ENCODE results near the gene GPC6. TPM values are rescaled to one million over a fixed set of nuclear protein-coding genes. Genes with fewer than 3 reads are reported as not detected.

The GPC6 gene
- total RNA-seq, 1 experiment from 2014 or later = not detected

DNA sequence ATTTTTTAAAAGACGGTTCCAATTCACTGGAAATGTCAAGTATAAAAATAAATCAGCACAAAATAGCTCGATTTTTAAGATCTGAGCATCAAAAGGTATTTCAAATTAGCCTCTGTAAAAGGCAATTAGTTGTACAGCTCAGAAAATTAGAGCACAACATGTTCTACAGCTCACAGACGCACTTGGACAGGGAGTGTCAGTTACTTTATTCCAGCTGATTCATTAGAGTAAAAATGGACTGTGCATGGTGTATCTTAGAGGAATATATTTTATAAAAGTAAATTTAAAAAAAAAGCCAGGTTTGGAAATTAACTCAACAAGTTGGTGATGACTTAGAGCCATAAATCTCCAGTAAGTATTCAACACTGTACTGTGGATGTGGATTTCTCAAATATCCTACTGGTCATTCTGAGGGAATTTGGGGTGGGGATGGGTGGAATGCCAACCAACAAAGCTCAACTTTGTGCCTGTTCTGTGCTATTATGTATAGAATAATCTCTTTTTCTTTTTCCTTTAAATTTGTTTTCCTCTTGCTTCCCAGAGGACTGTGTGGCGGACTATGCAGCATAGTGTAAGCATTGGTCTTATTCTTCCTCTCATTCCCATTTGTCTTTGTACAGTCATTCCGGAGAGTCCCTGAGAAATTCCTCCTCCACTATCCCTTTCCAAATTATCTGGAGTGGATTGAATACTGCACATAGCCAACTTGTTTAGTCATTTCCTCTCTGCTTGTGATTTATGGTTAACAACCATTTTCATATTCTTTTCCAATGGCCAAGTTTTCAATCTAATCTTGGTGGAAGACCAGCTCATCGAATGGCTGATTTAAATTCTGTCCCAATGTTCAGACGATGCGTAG, 1083.6 kb downstream of the GPC6 start:
- no TSS peak for BruUV-seq (replicated peaks)
- DNase-seq = no peak

DNA sequence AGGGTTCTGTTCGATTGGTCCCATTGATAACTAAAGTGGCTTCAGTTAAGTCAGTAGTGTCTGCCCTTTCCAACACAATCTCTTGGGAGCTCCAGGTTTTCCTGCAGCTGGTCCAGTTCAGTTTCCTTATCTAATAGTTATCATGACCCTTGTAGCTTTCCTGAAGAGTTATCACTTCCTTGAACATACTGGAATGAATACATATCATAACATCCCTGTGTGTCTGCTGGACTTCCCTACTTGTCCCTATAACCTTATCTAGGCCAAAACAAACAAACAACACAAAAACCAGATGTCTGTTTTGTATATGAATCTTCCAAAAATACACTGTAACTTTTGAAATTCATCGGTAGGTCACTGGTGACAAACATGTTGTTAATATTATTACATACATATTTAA, 1085.3 kb downstream of the GPC6 start:
- H3K27me3 Mint-ChIP-seq (ENCODE audit: unreplicated experiment) = no peaks in the 10 kb centered on the region
- H3K4me1 Mint-ChIP-seq (ENCODE audit: low read depth, unreplicated experiment) = no peaks in the 10 kb centered on the region
- intact Hi-C loops (cut with micrococcal nuclease; ENCODE audit: unreplicated experiment) = no loop called here
- TF ChIP-seq, protein P1, sequence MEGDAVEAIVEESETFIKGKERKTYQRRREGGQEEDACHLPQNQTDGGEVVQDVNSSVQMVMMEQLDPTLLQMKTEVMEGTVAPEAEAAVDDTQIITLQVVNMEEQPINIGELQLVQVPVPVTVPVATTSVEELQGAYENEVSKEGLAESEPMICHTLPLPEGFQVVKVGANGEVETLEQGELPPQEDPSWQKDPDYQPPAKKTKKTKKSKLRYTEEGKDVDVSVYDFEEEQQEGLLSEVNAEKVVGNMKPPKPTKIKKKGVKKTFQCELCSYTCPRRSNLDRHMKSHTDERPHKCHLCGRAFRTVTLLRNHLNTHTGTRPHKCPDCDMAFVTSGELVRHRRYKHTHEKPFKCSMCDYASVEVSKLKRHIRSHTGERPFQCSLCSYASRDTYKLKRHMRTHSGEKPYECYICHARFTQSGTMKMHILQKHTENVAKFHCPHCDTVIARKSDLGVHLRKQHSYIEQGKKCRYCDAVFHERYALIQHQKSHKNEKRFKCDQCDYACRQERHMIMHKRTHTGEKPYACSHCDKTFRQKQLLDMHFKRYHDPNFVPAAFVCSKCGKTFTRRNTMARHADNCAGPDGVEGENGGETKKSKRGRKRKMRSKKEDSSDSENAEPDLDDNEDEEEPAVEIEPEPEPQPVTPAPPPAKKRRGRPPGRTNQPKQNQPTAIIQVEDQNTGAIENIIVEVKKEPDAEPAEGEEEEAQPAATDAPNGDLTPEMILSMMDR (IDR thresholded peaks at IDR 0.05; ENCODE audit: unreplicated experiment) = no peak
- no peak overlapping the region for H3K4me3 Mint-ChIP-seq (ENCODE audit: low read depth, unreplicated experiment)
- H3K36me3 Mint-ChIP-seq (ENCODE audit: insufficient read depth, unreplicated experiment) = no peaks in the 10 kb centered on the region
- CTCF ChIA-PET = no interaction called here
- no peaks in the 10 kb centered on the region for H3K9me3 Mint-ChIP-seq (ENCODE audit: low read depth, unreplicated experiment)
- H3K27ac Mint-ChIP-seq (ENCODE audit: unreplicated experiment) = no peak overlapping the region
- no peak for DNase-seq
- BruUV-seq (replicated peaks) = no TSS peak

More for the DNA sequence above, 1083.6 kb downstream of the GPC6 start:
- H3K27me3 Mint-ChIP-seq (ENCODE audit: unreplicated experiment) = no peaks in the 10 kb centered on the region
- TF ChIP-seq, protein P1 (IDR thresholded peaks at IDR 0.05; ENCODE audit: unreplicated experiment) = no peak
- H3K4me1 Mint-ChIP-seq (ENCODE audit: low read depth, unreplicated experiment) = no peaks in the 10 kb centered on the region
- CTCF ChIA-PET = no interaction called here
- H3K9me3 Mint-ChIP-seq (ENCODE audit: low read depth, unreplicated experiment) = no peaks in the 10 kb centered on the region
- H3K4me3 Mint-ChIP-seq (ENCODE audit: low read depth, unreplicated experiment) = no peak overlapping the region
- intact Hi-C loops (cut with micrococcal nuclease; ENCODE audit: unreplicated experiment) = no loop called here
- no peaks in the 10 kb centered on the region for H3K36me3 Mint-ChIP-seq (ENCODE audit: insufficient read depth, unreplicated experiment)
- no peak overlapping the region for H3K27ac Mint-ChIP-seq (ENCODE audit: unreplicated experiment)

- H3K27ac Mint-ChIP-seq (ENCODE audit: unreplicated experiment) = no peak overlapping the region
- TF ChIP-seq, protein P1 (IDR thresholded peaks at IDR 0.05; ENCODE audit: unreplicated experiment) = no peak
- H3K9me3 Mint-ChIP-seq (ENCODE audit: low read depth, unreplicated experiment) = no peaks in the 10 kb centered on the region
- no peaks in the 10 kb centered on the region for H3K4me1 Mint-ChIP-seq (ENCODE audit: low read depth, unreplicated experiment)
- no peak overlapping the region for H3K4me3 Mint-ChIP-seq (ENCODE audit: low read depth, unreplicated experiment)
- DNase-seq = no peak
- intact Hi-C loops (cut with micrococcal nuclease; ENCODE audit: unreplicated experiment) = no loop called here
- CTCF ChIA-PET = no interaction called here
- BruUV-seq (replicated peaks) = no TSS peak
- H3K36me3 Mint-ChIP-seq (ENCODE audit: insufficient read depth, unreplicated experiment) = no peaks in the 10 kb centered on the region
- no peaks in the 10 kb centered on the region for H3K27me3 Mint-ChIP-seq (ENCODE audit: unreplicated experiment)
These were observed 1086.1 kb downstream of the GPC6 start for GRCh38 chr13:94312511-94313216.

DNA sequence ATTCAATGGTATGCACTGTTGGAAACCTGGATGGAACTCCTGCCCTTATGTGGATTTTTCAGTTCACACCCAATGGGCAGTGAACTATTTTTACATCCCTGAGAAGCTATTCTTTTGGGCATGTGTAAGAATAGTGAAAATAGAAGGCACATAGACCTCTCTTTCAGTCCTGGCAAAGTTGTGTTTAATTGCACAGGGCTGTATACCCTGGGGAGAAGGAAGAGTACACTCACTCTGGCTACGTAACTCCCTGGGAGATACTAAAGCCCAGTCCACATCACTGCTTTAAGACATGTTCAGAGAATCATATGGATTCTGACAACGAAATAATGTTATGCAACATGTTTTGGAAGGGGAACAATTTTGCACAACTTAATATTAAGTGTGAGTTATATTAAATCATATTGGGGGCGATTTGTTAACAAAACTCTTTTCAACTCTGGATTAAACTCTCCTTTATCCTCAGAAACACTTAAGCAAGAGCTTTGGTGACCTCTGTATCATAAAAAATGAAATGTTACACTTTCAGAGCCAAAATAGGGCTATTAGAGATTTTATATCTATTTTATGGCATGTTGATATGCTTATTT, 1086.8 kb downstream of the GPC6 start:
- no peak overlapping the region for H3K27ac Mint-ChIP-seq (ENCODE audit: unreplicated experiment)
- CTCF ChIA-PET = no interaction called here
- no peaks in the 10 kb centered on the region for H3K36me3 Mint-ChIP-seq (ENCODE audit: insufficient read depth, unreplicated experiment)
- H3K27me3 Mint-ChIP-seq (ENCODE audit: unreplicated experiment) = no peaks in the 10 kb centered on the region
- DNase-seq = no peak
- TF ChIP-seq, protein P1 (IDR thresholded peaks at IDR 0.05; ENCODE audit: unreplicated experiment) = no peak
- no peaks in the 10 kb centered on the region for H3K4me1 Mint-ChIP-seq (ENCODE audit: low read depth, unreplicated experiment)
- intact Hi-C loops (cut with micrococcal nuclease; ENCODE audit: unreplicated experiment) = no loop called here
- H3K4me3 Mint-ChIP-seq (ENCODE audit: low read depth, unreplicated experiment) = no peak overlapping the region
- BruUV-seq (replicated peaks) = no TSS peak
- no peaks in the 10 kb centered on the region for H3K9me3 Mint-ChIP-seq (ENCODE audit: low read depth, unreplicated experiment)

Measured in Calu3 (cell line).